Right lobe of liver (tissue), 6 donors: ENCODE measurements around the gene LTBP1. TPM values are rescaled to one million over a fixed set of nuclear protein-coding genes. Genes with fewer than 3 reads are reported as not detected.
"Not testable (repeated sequence)": the region's sequence is repeated elsewhere in the genome, so short reads cannot be mapped to it uniquely, and the experiment has no call there.

Experiments used
- ATAC-seq, 4 donors: fragments of 200-7000 bp; cut with Tn5 transposase; one replicate each; pipeline ENCODE4 v1.9.1; 2020; ENCODE audit warnings: mild to moderate bottlenecking in 4 of 4, moderate library complexity in 4 of 4
- DNase-seq, 3 donors: peaks; one replicate each; pipeline ENCODE4 v3.0.0-alpha.2; 2020
- H3K27ac ChIP-seq, 3 donors: fragments of 200-600 bp; one replicate each; pipeline ENCODE4 v1.8.0; 2022
- H3K27me3 ChIP-seq, 2 donors: fragments of 200-600 bp; one replicate each; pipeline ENCODE4 v1.8.0; 2022
- H3K36me3 ChIP-seq, 4 donors: fragments of 200-600 bp; sonication (generic) in 1 of 4; one replicate each; pipeline versions ENCODE4 v1.5.1 to v1.8.0; 2017 to 2022; ENCODE audit warnings: control low read depth in 1 of 4
- H3K4me1 ChIP-seq, 4 donors: fragments of 200-600 bp; sonication (generic) in 1 of 4; one replicate each; pipeline versions ENCODE4 v1.5.1 to v1.8.0; 2017 to 2022; ENCODE audit warnings: control low read depth in 1 of 4
- H3K4me3 ChIP-seq, 3 donors: fragments of 200-600 bp; one replicate each; pipeline ENCODE4 v1.8.0; 2022
- H3K9me3 ChIP-seq, 4 donors: fragments of 200-600 bp; sonication (generic) in 1 of 4; one replicate each; pipeline versions ENCODE4 v1.5.1 to v1.8.0; 2017 to 2022; ENCODE audit warnings: control low read depth in 1 of 4
- CTCF ChIP-seq, 4 donors: fragments of 200-600 bp in 3 of 4; fragments of 450-650 bp in 1 of 4; IDR thresholded peaks; one replicate each; pipeline versions ENCODE4 v1.5.1 to v1.8.0; 2016 to 2022; ENCODE audit warnings: antibody characterized with exemption in 4 of 4, mild to moderate bottlenecking in 2 of 4
- POLR2A ChIP-seq: fragments of 450-650 bp; IDR thresholded peaks from one replicate; pipeline ENCODE4 v1.6.1; 2017; ENCODE audit warnings: antibody characterized with exemption, mild to moderate bottlenecking
- WGBS: methylation state at CpG from one replicate; pipeline ENCODE4 v1.1.6; 2018; ENCODE audit warnings: low coverage, low lambda C conversion rate; ENCODE audit not compliant: insufficient coverage; ENCODE audit errors: missing lambda C conversion rate; 5-methylcytosine and 5-hydroxymethylcytosine counted together
- intact Hi-C, 2 donors: fragments of 100-400 bp; cut with DNase I; formaldehyde crosslinking; loops; one replicate each; pipeline versions ENCODE4 v1.11.2 to v1.14.1; 2022
- total RNA-seq, 6 experiments: library from RNA; depleted of rRNA in 2 of 6; stranded (reverse); fragments of >200 nt in 2 of 6; fragmentation: NEBNext Ultra II Directional in 3 of 6; extraction: Animal tissue kit (Norgen Biotek cat#: 25700) in 3 of 6; gene quantifications; one replicate each; pipeline versions ENCODE4 v1.1.0 to v1.2.4, GENCODE V29; 2016 to 2023
- donor health status: DM: no; HTN: yes; CAD: no.
- donor health status: DM: no; HTN: no; CAD: no.
- donor health status: DM: no; HTN: no; CAD: no.
- donor health status: DM: no; HTN: yes; CAD: no.
- donor health status: DM: no; HTN: yes; CAD: no.

LTBP1 gene
- total RNA-seq, 6 experiments from 2014 or later, result 5.4 to 14.2 (median 9.1) TPM

GRCh38 chr2:32969444-32970162, 22.9 kb downstream of the LTBP1 start:
- Histone ChIP-seq H3K4me1 (no peaks in the 10 kb centered on the region), H3K27ac (no peak overlapping the region), H3K27me3 (no peaks in the 10 kb centered on the region), H3K9me3 (no peaks in the 10 kb centered on the region), H3K4me3 (no peak overlapping the region), H3K36me3 (no peaks in the 10 kb centered on the region)
- no peak for ATAC-seq
- TF ChIP-seq CTCF (IDR thresholded peaks at IDR 0.05) (no peak), POLR2A (no peak)
- intact Hi-C loops, result no loop called here
- 84% methylated on average over 2 of the region's 2 CpGs for WGBS
- DNase-seq, result no peak

GRCh38 chr2:32973772-32974171, 27.0 kb downstream of the LTBP1 start:
- 89% methylated on average over 1 of the region's 1 CpG for WGBS
- H3K36me3 ChIP-seq, H3K4me3 ChIP-seq, H3K27ac ChIP-seq, H3K9me3 ChIP-seq, DNase-seq, H3K4me1 ChIP-seq, intact Hi-C loops, H3K27me3 ChIP-seq, ATAC-seq: not testable (repeated sequence)

GRCh38 chr2:32976409-32977063, 29.8 kb downstream of the LTBP1 start:
- H3K4me3 ChIP-seq, result no peak overlapping the region
- no peaks in the 10 kb centered on the region for H3K36me3 ChIP-seq
- H3K9me3 ChIP-seq, result no peaks in the 10 kb centered on the region
- WGBS, result 91% methylated on average over 3 of the region's 6 CpGs
- TF ChIP-seq CTCF (IDR thresholded peaks at IDR 0.05), result no peak
- TF ChIP-seq POLR2A, result no peak
- ATAC-seq, result peak in 2 of 4 donors; percentile 50 to 79
- no peaks in the 10 kb centered on the region for H3K4me1 ChIP-seq
- H3K27me3 ChIP-seq, result no peaks in the 10 kb centered on the region
- H3K27ac ChIP-seq, result no peak overlapping the region
- DNase-seq, result no peak
- intact Hi-C loops, result no loop called here

- intact Hi-C loops, result no loop called here
- Histone ChIP-seq H3K4me3 (no peak overlapping the region), H3K9me3 (no peaks in the 10 kb centered on the region), H3K36me3 (no peaks in the 10 kb centered on the region), H3K27ac (no peak overlapping the region), H3K27me3 (no peaks in the 10 kb centered on the region), H3K4me1 (no peaks in the 10 kb centered on the region)
- no CpG with 5 or more reads among the region's 6 CpGs for WGBS
- DNase-seq (peak in 2 of 3 donors; percentile 40 to 64), ATAC-seq (peak; percentile 46 to 95 (median 65))
- TF ChIP-seq CTCF (IDR thresholded peaks at IDR 0.05), result no peak
- TF ChIP-seq POLR2A, result no peak
Observed at GRCh38 chr2:32977228-32977758, 30.5 kb downstream of the LTBP1 start.

- ATAC-seq (no peak), DNase-seq (no peak)
- Histone ChIP-seq H3K36me3 (no peaks in the 10 kb centered on the region), H3K27ac (no peak overlapping the region), H3K9me3 (no peaks in the 10 kb centered on the region), H3K27me3 (no peaks in the 10 kb centered on the region), H3K4me1 (no peaks in the 10 kb centered on the region), H3K4me3 (no peak overlapping the region)
- intact Hi-C loops, result no loop called here
- 72% methylated on average over 4 of the region's 4 CpGs for WGBS
- TF ChIP-seq CTCF (IDR thresholded peaks at IDR 0.05) (no peak), POLR2A (no peak)
Observed at GRCh38 chr2:32981612-32982011, 34.9 kb downstream of the LTBP1 start.

DNA sequence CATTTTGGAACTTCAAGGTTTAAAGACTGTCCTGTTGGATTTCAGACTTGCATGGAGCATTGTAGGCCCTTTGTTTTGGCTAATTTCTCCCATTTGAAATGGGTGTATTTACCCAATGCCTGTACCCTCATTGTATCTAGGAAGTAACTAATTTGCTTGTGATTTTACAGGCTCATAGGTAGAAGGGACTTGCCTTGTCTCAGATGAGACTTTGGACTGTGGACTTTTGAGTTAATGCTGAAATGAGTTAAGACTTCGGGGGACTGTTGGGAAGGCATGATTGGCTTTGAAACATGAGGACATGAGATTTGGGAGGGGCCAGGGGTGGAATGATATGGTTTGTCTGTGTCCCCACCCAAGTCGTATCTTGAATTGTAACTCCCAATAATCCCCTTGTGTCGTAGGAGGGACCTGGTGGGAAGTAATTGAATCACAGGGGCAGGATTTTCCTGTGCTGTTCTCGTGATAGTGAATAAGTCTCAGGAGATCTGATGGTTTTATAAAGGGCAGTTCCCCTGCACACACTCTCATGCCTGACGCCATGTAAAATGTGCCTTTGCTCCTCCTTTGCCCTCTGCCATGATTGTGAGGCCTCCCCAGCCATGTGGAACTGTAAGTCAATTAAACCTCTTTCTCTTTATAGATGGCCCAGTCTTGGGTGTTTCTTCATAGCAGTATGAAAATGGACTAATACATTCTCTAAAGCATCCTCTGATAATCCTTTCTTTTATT, 36.6 kb downstream of the LTBP1 start:
- H3K36me3 ChIP-seq, H3K4me1 ChIP-seq, H3K27ac ChIP-seq, H3K4me3 ChIP-seq, H3K9me3 ChIP-seq, DNase-seq, H3K27me3 ChIP-seq, intact Hi-C loops, ATAC-seq: not testable (repeated sequence)
- WGBS, result 64% methylated on average over 2 of the region's 5 CpGs
